PC-9 (cell line): Measurements from ENCODE around the gene EHBP1L1. TPM values are rescaled to one million over a fixed set of nuclear protein-coding genes. Genes with fewer than 3 reads are reported as not detected.

Source experiments
- BruUV-seq: library from RNA; stranded (reverse); fragments of 400-500 nt; replicated peaks from 2 replicates; lab custom pipeline; 2021; lab: Mats Ljungman, UMichigan
- CTCF ChIA-PET: fragments of 300-600 bp; sonication (Branson Sonifier 250); formaldehyde crosslinking; loops from one replicate; lab custom pipeline; 2022; ENCODE audit warnings: antibody characterized with exemption; lab: Charles Lee
- POLR2A ChIA-PET: fragments of 300-600 bp; sonication (Branson Sonifier 250); formaldehyde crosslinking; loops from one replicate; lab custom pipeline; 2022; ENCODE audit warnings: antibody characterized with exemption; ENCODE audit not compliant: unreplicated experiment; lab: Charles Lee
- DNase-seq, 2 experiments: peaks; one replicate each; pipeline versions ENCODE4 v3.0.0 to v3.0.0-alpha.2; 2015 to 2022; ENCODE audit warnings: mixed read lengths in 1 of 2
- H2AFZ ChIP-seq: fragments of 200-600 bp; sonication (generic); 2 replicates; pipeline ENCODE4 v1.8.1; 2017; ENCODE audit warnings: antibody characterized with exemption
- H3F3A ChIP-seq: fragments of 200-600 bp; sonication (generic); 2 replicates; pipeline ENCODE4 v1.8.1; 2017; ENCODE audit warnings: antibody characterized with exemption, mild to moderate bottlenecking, low read depth; ENCODE audit not compliant: insufficient read depth
- H3K27ac ChIP-seq: fragments of 200-600 bp; sonication (generic); 2 replicates; pipeline ENCODE4 v1.6.1; 2016; ENCODE audit warnings: mixed run types
- H3K27me3 ChIP-seq: fragments of 200-600 bp; sonication (generic); 2 replicates; pipeline ENCODE4 v1.6.1; 2016; ENCODE audit warnings: low read depth, mixed run types; ENCODE audit not compliant: insufficient read depth
- H3K36me3 ChIP-seq: fragments of 200-600 bp; sonication (generic); 2 replicates; pipeline ENCODE4 v1.6.1; 2016; ENCODE audit warnings: low read depth, mixed run types
- H3K4me1 ChIP-seq: fragments of 200-600 bp; sonication (generic); replicated peaks from 2 replicates; pipeline ENCODE4 v1.6.1; 2016; ENCODE audit warnings: mixed run types; ENCODE audit not compliant: insufficient read depth
- H3K4me2 ChIP-seq: fragments of 200-600 bp; sonication (generic); 2 replicates; pipeline ENCODE4 v1.6.1; 2017; ENCODE audit warnings: mixed run types
- H3K4me3 ChIP-seq: fragments of 200-600 bp; sonication (generic); 2 replicates; pipeline ENCODE4 v1.6.1; 2016; ENCODE audit warnings: mixed run types
- H3K79me2 ChIP-seq: fragments of 200-600 bp; sonication (generic); 2 replicates; pipeline ENCODE4 v1.6.1; 2017; ENCODE audit warnings: low read depth, mixed run types
- H3K9me2 ChIP-seq: fragments of 200-600 bp; sonication (generic); 2 replicates; pipeline ENCODE4 v1.8.1; 2017; ENCODE audit warnings: mild to moderate bottlenecking; ENCODE audit not compliant: insufficient read depth
- H3K9me3 ChIP-seq: fragments of 200-600 bp; sonication (generic); 2 replicates; pipeline ENCODE4 v1.8.1; 2016; ENCODE audit warnings: low read depth; ENCODE audit not compliant: insufficient read depth
- H4K20me1 ChIP-seq: fragments of 200-600 bp; sonication (generic); 2 replicates; pipeline ENCODE4 v1.8.1; 2017; ENCODE audit not compliant: insufficient read depth
- CTCF ChIP-seq: fragments of 200-600 bp; sonication (generic); conservative IDR thresholded peaks from 2 replicates; pipeline ENCODE4 v1.6.1; 2017; ENCODE audit warnings: mixed run types, antibody characterized with exemption, mild to moderate bottlenecking, moderate library complexity
- EZH2 ChIP-seq: fragments of 200-600 bp; sonication (generic); IDR thresholded peaks from 2 replicates; pipeline ENCODE4 v1.8.0; 2017; ENCODE audit warnings: antibody characterized with exemption, low read depth
- intact Hi-C: fragments of 100-400 bp; cut with micrococcal nuclease; formaldehyde crosslinking; loops from one replicate; pipeline ENCODE4 v1.10.0; 2022; ENCODE audit not compliant: unreplicated experiment
- total RNA-seq: library from RNA; stranded (reverse); gene quantifications from 2 replicates; pipeline ENCODE4 v1.2.3, GENCODE V29; 2021

Gene EHBP1L1
- total RNA-seq, 1 experiment from 2014 or later = 123 TPM

- Histone ChIP-seq H3K9me3 (no peaks in the 10 kb centered on the region), H3K27ac (no peak overlapping the region), H3K36me3 (peaks cover 16% of the 10 kb centered on the region), H3K27me3 (no peaks in the 10 kb centered on the region), H3K79me2 (peaks cover 44% of the 10 kb centered on the region), H3K4me2 (no peak overlapping the region), H3K4me1 (peaks cover 11% of the 10 kb centered on the region; the same call in 1 of the 2 replicates), H2AFZ (no peak overlapping the region), H4K20me1 (peaks cover 61% of the 10 kb centered on the region), H3F3A (peaks cover 14% of the 10 kb centered on the region), H3K9me2 (no peaks in the 10 kb centered on the region), H3K4me3 (no peak overlapping the region)
- ChIA-PET POLR2A (no interaction called here), CTCF (no interaction called here)
- DNase-seq = no peak
- intact Hi-C loops = loop anchor here (5.0 kb wide), 1 partner anchor 33 kb away; no protein-coding TSS in a partner anchor
- BruUV-seq = no TSS peak
- TF ChIP-seq EZH2 (no peak), CTCF (no peak)
These were observed 43.6 kb downstream of the EHBP1L1 start for GRCh38 chr11:65619281-65619928.

GRCh38 chr11:65620666-65621065 is 44.8 kb downstream of the EHBP1L1 start:
- Histone ChIP-seq H2AFZ (no peak overlapping the region), H3F3A (peaks cover 8% of the 10 kb centered on the region; the same call in 1 of the 2 replicates), H3K9me3 (no peaks in the 10 kb centered on the region), H4K20me1 (peaks cover 63% of the 10 kb centered on the region), H3K27me3 (no peaks in the 10 kb centered on the region), H3K4me1 (peaks cover 11% of the 10 kb centered on the region; the same call in 1 of the 2 replicates), H3K27ac (no peak overlapping the region), H3K4me2 (no peak overlapping the region), H3K36me3 (peaks cover 19% of the 10 kb centered on the region), H3K4me3 (no peak overlapping the region), H3K9me2 (no peaks in the 10 kb centered on the region), H3K79me2 (peaks cover 38% of the 10 kb centered on the region)
- no TSS peak for BruUV-seq
- intact Hi-C loops = no loop called here
- DNase-seq = no peak
- CTCF ChIA-PET = no interaction called here
- POLR2A ChIA-PET = no interaction called here
- TF ChIP-seq CTCF (no peak), EZH2 (no peak)

DNA sequence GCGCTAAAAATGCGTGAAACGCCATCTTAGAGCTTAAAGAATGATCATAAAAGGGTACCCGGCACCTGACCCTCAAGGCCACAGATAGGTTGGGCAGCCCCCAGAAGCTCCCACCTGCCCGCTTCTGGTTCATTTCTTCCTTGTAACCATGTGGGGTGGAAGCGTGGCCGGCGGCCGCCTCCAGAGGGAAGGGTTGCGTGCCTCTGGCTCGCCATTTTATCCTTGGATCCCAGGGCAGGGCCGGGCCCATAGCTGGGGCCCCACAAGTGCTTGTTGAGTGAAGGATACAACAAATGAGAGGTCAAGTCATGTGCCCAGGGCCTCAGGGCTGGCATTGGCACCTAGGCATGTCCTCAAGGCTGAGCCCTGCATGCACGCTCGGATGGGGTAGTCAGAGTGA is 45.6 kb downstream of the EHBP1L1 start:
- no peak overlapping the region for H3K4me2 ChIP-seq
- H3K27ac ChIP-seq = no peak overlapping the region
- no peaks in the 10 kb centered on the region for H3K9me2 ChIP-seq
- DNase-seq = no peak
- no peaks in the 10 kb centered on the region for H3K27me3 ChIP-seq
- H3K9me3 ChIP-seq = no peaks in the 10 kb centered on the region
- H3K4me1 ChIP-seq = peaks cover 11% of the 10 kb centered on the region; the same call in 1 of the 2 replicates
- H3K36me3 ChIP-seq = peaks cover 27% of the 10 kb centered on the region
- no peak overlapping the region for H2AFZ ChIP-seq
- CTCF ChIA-PET = no interaction called here
- H3K79me2 ChIP-seq = peaks cover 33% of the 10 kb centered on the region
- no TSS peak for BruUV-seq
- H4K20me1 ChIP-seq = peaks cover 63% of the 10 kb centered on the region
- intact Hi-C loops = no loop called here
- H3K4me3 ChIP-seq = no peak overlapping the region
- TF ChIP-seq EZH2 = no peak
- TF ChIP-seq CTCF = no peak
- H3F3A ChIP-seq = peaks cover 5% of the 10 kb centered on the region; the same call in 1 of the 2 replicates
- POLR2A ChIA-PET = no interaction called here
